ENCODE results near the gene ITIH2. TPM values are rescaled to one million over a fixed set of nuclear protein-coding genes. Genes with fewer than 3 reads are reported as not detected.

The ITIH2 gene
- total RNA-seq, 2 experiments from 2014 or later, result not detected

DNA sequence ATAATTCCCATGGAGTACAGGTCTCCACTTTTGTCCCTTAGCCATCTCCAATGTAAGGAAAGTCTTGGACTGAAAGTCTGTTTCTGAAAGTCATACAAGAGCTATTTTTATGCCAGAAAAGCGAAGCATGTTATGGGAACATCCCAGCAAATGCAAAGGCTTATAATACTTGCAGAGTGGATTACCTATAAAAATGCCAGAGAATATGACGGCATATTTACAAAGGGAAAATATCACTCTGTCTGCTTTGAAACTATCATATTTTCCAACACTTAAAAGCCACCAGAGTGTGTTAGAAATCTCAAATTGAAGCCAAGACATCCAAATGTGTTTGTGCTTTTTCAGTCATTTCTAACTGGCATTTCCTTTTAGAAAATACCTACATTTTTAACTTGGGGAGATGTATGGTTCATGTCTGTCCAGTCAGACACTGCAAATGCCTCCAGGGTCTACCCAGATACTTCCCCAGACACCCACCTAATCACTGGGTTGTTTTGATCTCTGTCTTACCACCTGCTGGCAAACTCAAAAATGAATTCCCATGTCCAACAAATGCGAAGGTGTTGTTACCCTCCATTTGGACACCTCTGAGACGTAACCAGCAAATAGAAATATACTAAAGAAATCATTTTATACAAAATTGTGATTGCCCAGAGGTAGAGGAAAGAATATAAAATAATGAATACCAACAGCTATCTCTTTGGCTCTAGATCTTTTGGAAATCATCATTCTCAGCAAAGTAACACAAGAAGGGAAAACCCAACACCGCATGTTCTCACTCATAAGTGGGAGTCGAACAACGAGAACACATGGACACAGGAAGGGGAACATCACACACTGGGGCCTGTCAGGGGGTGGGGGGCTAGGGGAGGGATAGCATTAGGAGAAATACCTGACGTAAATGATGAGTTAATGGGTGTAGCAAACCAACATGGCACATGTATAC lies 1.2 kb downstream of the ITIH2 start:
- no peaks in the 10 kb centered on the region for H3K4me1 ChIP-seq (ENCODE audit: insufficient read depth, low read length, poor library complexity, severe bottlenecking)
- CTCF ChIA-PET (ENCODE audit: unreplicated experiment), result no interaction called here
- no peak overlapping the region for H3K4me3 ChIP-seq (ENCODE audit: low read depth, low read length, poor library complexity, severe bottlenecking)
- H3K9me2 ChIP-seq (ENCODE audit: insufficient read depth, low read length), result no peaks in the 10 kb centered on the region
- no peak overlapping the region for H3K4me2 ChIP-seq (ENCODE audit: low read length)
- no peaks in the 10 kb centered on the region for H3K36me3 ChIP-seq (ENCODE audit: insufficient read depth, low read length)
- no peaks in the 10 kb centered on the region for H3K9me3 ChIP-seq (ENCODE audit: low read length)
- no peak for DNase-seq (ENCODE audit: low spot score)
- no TSS peak for BruUV-seq (replicated peaks)
- POLR2A ChIA-PET, result interaction anchor here (0.6 kb wide), 1 partner anchor 267 kb away, joined by 3 read pairs; no protein-coding TSS in a partner anchor
- H4K20me1 ChIP-seq (ENCODE audit: insufficient read depth, low read length), result no peaks in the 10 kb centered on the region
- no peak overlapping the region for H3K27ac ChIP-seq (ENCODE audit: low read depth, low read length, poor library complexity, severe bottlenecking)
- intact Hi-C loops (cut with micrococcal nuclease; ENCODE audit: unreplicated experiment), result no loop called here
- H2AFZ ChIP-seq (ENCODE audit: low read length), result no peak overlapping the region
- TF ChIP-seq, protein P1, sequence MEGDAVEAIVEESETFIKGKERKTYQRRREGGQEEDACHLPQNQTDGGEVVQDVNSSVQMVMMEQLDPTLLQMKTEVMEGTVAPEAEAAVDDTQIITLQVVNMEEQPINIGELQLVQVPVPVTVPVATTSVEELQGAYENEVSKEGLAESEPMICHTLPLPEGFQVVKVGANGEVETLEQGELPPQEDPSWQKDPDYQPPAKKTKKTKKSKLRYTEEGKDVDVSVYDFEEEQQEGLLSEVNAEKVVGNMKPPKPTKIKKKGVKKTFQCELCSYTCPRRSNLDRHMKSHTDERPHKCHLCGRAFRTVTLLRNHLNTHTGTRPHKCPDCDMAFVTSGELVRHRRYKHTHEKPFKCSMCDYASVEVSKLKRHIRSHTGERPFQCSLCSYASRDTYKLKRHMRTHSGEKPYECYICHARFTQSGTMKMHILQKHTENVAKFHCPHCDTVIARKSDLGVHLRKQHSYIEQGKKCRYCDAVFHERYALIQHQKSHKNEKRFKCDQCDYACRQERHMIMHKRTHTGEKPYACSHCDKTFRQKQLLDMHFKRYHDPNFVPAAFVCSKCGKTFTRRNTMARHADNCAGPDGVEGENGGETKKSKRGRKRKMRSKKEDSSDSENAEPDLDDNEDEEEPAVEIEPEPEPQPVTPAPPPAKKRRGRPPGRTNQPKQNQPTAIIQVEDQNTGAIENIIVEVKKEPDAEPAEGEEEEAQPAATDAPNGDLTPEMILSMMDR (conservative IDR thresholded peaks at IDR 0.05; ENCODE audit: low read length), result no peak
- TF ChIP-seq EZH2phosphoT487 (IDR thresholded peaks at IDR 0.05; ENCODE audit: borderline replicate concordance, low read depth, low read length), result no peak
- H3K79me2 ChIP-seq (ENCODE audit: insufficient read depth, low read depth, low read length), result no peaks in the 10 kb centered on the region

DNA sequence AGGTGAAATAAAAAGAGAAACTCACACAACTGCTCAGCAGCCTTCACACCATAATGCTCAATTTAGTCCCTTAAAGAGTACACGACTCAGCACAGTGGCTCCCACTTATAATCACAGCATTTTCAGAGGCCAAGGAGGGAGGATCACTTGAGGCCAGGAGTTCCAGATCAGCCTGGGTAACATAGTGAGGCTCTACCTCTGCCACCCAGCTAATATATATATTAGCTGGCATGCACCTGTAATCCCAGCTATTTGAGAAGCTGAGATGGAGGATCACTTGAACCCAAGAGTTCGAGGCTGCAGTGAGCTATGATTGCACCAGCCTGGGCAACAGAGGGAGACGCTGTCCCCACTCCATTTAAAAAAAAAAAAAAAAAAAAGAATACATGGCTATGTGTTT lies 2.2 kb downstream of the ITIH2 start:
- Histone ChIP-seq H3K27ac (ENCODE audit: low read depth, low read length, poor library complexity, severe bottlenecking) (no peak overlapping the region), H3K4me3 (ENCODE audit: low read depth, low read length, poor library complexity, severe bottlenecking) (no peak overlapping the region), H2AFZ (ENCODE audit: low read length) (no peak overlapping the region), H3K4me2 (ENCODE audit: low read length) (no peak overlapping the region), H4K20me1 (ENCODE audit: insufficient read depth, low read length) (no peaks in the 10 kb centered on the region), H3K36me3 (ENCODE audit: insufficient read depth, low read length) (no peaks in the 10 kb centered on the region), H3K79me2 (ENCODE audit: insufficient read depth, low read depth, low read length) (no peaks in the 10 kb centered on the region), H3K9me2 (ENCODE audit: insufficient read depth, low read length) (no peaks in the 10 kb centered on the region), H3K4me1 (ENCODE audit: insufficient read depth, low read length, poor library complexity, severe bottlenecking) (no peaks in the 10 kb centered on the region), H3K9me3 (ENCODE audit: low read length) (no peaks in the 10 kb centered on the region)
- DNase-seq (ENCODE audit: low spot score), result no peak
- intact Hi-C loops (cut with micrococcal nuclease; ENCODE audit: unreplicated experiment), result no loop called here
- BruUV-seq (replicated peaks), result no TSS peak
- CTCF ChIA-PET (ENCODE audit: unreplicated experiment), result no interaction called here
- TF ChIP-seq, protein P1 (conservative IDR thresholded peaks at IDR 0.05; ENCODE audit: low read length), result no peak
- no peak for TF ChIP-seq EZH2phosphoT487 (IDR thresholded peaks at IDR 0.05; ENCODE audit: borderline replicate concordance, low read depth, low read length)
- POLR2A ChIA-PET, result interaction anchor here (0.6 kb wide), 1 partner anchor 1619 kb away, joined by 5 read pairs; no protein-coding TSS in a partner anchor

Measured in OCI-LY7 (cell line).